GM18507 (cell line): ENCODE results near the gene MTUS2.
A peak's percentile ranks its signal among the peaks of the same experiment; 100 is the strongest.

ENCODE experiments used
- DNase-seq: peaks from one replicate; pipeline ENCODE4 v3.0.0; 2011; ENCODE audit warnings: low read depth; ENCODE audit not compliant: insufficient read length; ENCODE audit errors: extremely low spot score
- FAIRE-seq: peaks from 2 replicates; lab custom pipeline; 2011; peaks lifted over from hg19 to GRCh38; lab: Jason Lieb, UNC

Gene MTUS2

DNA sequence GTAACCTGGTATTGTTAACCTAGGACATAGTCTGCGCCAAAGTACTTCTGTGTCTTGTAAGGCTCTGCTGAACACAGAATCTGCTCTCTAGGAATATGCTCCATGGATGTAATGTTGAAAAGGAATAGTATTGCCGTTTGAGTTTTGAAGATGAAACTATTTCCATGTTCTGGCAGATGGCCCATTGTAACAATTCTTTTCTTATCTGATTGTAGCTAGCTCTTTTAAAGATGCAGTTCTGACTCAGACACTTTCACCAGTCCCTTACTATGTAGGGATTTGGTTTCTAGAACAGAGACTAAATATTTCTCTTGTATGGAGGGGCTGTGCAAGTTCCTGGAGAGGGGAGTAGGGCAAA lies 185.6 kb downstream of the MTUS2 start:
- no peak for DNase-seq
- no peak for FAIRE-seq

DNA sequence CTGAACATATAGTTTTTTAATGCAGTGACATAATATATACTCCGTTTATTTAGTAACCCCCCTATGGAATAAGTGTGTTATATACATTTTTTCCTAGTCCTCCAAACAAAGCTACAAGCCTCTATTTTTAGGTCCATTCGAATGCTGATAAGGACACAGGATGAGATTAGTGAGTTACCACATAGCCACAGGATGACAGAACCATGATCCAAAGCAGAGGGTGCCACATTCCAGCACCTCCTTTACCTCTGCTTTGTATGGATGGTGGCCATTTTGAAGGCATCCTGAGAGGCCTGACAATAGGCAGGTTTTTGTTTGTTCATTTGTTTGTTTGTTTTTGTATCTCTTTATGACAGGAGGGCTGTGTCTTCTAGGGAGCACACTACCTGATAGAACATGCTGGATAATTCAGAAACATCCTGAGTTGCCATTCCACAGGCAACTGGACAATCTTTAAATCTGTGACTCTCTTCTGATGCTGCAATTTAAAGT lies 186.3 kb downstream of the MTUS2 start:
- no peak for FAIRE-seq

DNA sequence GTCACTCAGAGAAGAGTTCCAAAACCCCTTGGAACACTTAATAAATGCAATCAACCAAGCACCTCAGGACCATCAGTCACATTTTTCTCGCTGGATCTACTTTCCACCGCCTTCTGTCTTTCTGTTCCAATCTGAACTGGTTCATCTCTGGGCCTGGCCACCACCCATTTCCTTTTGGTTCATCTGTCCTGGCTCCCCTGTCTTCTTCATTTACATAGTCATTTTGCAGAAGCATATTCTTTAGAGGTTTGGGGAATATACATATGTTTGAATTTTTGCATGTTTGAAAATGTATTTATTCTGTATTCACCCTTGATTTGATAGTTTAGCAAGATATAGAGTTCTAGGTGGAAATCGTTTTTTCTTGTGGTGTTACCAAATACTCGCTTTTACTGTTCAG lies 188.2 kb downstream of the MTUS2 start:
- no peak for FAIRE-seq
- DNase-seq: no peak

More for the DNA sequence above, 186.3 kb downstream of the MTUS2 start:
- DNase-seq: no peak

DNA sequence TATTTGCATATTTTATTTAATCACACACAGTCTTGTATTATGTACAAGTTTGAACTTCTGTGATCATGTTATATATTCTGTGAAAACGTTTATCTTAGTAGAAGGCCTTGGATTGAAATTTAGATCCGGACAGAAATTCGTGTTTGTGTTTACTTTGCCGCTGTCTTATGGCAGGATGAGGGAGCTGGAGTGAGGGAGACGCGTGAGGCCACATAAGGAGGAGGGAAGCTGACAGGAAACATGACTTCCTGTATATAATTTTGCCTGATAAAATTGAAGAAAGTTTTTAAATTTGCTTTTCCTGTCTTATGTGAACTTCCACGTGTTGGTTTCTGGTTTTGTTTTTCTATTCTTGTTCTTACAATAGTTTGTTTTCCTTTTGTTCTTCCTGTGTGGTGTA lies 200.2 kb downstream of the MTUS2 start:
- no peak for FAIRE-seq

DNA sequence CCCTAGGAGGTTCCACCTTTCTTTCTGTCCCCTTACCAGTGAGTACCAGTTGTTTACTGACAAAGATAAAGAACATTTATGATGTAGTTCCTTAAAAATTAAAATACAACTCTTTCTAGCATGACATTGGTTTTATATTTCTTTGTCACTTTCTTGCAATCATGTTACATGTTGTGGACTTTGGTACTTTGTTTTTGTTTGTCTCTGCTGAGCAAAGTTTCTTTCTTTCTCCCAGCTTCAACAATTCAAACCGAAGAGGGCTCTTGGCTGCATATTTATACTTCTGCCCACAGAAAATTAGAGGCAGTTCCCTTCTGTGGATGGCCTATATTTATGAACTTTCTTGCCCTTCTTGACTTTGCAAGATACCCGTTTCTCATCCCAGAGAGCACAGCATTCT lies 201.2 kb downstream of the MTUS2 start:
- no peak for DNase-seq
- FAIRE-seq: no peak

More for the DNA sequence above, 200.2 kb downstream of the MTUS2 start:
- DNase-seq: no peak

DNA sequence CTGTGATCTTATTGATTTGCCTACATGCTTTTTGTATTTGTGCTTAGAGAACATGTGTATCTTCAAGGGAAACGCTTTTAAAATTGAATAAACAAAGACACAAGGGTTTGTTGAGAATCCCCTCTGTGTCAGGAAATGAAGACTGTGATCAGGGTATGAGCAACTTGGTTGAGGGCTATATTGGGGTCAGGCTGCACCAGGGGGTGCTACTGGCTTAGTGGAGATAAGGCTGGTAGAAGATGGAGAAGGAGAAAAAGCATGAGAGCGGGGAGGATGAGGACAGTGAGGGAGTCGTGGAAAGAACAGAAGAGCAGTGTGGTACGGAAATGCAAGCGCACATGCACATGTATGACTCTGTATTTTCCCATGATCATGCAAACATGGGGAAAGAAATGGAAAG lies 201.6 kb downstream of the MTUS2 start:
- DNase-seq (no peak), FAIRE-seq (no peak)

DNA sequence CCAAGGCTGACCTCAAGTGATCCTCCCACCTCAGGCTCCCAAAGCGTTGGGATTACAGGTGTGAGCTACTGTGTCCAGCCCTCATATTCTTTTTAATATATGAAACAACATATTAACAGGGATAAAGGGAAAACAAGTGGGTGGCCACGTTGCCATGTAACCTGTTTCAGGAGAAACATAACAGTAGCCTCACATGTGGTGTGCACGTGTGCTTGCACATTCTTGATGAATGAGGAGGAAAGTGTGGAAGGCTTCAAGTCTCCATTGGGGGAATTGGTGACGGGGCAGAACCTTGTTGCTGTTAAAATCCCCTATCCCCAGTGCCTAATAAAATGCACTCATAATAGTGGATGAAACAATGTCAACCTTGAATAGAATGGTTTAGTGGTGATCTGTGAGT lies 202.3 kb downstream of the MTUS2 start:
- DNase-seq (no peak), FAIRE-seq (no peak)

DNA sequence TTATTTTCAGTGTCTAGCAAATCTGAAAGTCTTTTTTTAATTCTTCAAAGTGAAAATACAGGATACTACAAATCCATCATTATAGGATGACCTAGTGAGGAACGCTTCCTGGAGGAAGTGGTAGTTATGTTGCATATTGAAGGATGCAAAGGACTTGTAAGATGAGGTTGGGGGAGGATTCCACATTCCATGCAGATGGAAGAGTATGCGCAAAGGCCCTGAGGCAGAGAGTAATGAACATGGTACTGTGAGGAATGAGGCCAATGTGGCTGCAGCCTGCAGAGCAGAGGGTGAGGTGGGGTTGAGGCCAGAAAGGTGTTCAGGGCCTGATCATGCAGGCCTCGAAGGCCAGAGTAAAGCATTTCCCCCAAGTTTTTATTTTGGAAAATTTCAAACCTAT lies 202.8 kb downstream of the MTUS2 start:
- DNase-seq (no peak), FAIRE-seq (no peak)

DNA sequence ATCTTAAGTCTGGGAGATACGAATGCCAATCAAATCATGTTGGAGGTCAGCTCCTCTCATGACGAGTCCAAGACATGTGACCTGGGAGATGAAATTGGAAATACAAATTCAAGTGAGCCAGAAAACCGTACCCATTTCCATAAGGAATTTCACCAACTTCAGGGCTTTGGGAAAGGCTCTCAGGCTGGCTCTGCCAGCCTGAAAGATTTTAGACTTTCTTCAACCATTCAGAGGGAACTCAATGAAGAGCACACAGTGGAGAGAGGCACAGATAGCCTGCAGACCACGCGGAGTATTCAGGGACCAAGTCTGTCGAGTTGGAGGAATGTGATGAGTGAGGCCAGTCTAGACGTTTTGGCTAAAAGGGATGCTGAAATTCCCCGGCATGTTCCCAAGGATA lies 204.6 kb downstream of the MTUS2 start:
- DNase-seq: no peak
- no peak for FAIRE-seq

DNA sequence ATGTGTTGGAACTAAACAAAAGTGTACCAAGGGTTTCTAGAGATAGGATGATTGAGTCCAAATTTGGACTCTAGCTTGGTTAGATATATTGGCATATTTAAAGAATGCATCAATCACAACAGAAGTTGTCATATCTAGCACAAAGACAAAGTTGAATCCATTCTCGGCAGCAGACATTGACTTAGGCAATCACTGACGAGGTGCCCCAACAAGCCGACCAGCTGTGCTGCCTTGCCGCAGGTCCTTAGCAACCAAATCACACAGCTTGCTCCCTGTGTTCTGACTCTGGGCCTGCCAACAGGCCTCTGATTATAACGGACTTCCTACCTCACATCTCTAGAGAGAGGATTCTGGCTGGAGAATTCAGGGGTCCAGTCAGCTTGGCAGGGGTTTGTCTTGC lies 208.7 kb downstream of the MTUS2 start:
- FAIRE-seq (no peak), DNase-seq (no peak)

DNA sequence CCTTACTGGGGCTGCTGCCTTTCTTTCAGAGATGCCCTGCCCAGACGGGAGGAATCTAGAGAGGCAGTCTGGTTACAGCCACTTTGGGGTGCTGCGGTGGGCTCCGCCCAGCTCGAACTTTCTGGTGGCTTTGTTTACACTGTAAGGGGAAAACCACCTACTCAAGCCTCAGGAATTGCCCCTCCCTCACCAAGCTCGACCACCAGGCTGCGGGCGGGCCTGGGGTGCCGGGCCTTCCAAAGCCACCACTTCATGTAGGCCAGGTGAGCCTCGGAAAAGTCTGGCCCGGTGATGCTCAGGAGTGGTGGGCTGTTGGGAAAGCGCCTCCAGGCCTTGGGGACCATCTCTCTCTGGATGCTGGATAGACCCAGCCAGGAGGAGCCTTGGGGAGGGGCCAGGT lies 218.6 kb downstream of the MTUS2 start:
- FAIRE-seq (no peak), DNase-seq (no peak)

DNA sequence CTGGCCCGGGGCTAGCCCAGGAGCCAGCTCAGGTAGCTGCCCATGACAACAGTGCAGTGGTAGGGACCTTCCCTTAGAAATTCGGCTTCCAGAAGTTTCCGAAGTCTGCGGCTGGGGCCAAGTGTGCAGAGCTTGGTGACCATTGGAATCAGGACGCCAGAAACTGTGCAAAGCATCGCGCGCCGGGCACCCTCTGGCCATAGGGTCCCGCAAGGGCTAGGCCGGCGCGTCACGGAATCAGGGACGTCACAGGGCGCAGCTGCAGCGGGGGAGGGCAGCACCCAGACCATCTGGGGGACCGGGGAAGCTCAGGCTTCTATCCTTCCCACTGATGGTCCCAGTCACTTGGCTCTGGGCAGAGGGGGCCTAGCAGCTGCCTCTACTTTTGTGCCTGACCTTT lies 219.1 kb downstream of the MTUS2 start:
- DNase-seq (no peak), FAIRE-seq (no peak)

DNA sequence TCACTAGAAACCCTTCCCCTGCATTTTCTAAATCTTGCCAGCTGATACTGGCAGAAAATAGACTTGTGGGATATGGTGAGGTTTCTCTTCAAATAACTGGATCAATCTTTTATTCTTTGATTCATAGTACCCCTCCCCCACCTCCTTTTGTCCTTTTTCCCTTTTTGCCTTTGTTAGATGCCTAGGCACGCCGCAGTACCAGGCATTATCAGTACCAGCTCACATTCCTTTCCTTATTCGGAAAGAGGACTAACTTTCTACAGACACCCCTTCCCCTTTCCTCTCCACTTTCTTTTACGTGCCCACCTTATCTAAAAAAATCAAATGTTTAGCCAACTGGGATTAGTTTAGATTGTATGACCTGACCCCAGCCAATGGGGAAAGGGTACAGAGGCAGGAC lies 226.4 kb downstream of the MTUS2 start:
- FAIRE-seq (no peak), DNase-seq (no peak)

DNA sequence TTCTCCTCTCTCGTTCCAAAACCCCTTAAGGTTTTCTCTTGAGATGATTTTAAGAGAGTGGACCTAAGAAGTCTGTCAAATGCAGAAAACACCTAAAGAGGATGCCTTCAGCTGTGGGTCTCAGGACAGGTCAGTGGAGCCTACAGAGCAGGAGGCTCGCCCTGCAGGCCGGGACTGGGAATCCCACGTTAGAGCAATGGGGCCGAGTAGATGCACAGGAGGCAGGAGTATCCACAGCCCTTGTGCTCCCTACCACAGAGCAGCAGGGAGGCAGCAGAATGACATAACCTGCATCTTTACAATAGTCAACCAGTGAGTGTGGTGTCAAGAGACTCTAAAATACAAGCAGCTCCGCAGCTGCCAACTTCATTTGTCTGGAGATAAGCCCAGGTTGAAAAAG lies 229.4 kb downstream of the MTUS2 start:
- no peak for DNase-seq
- no peak for FAIRE-seq

DNA sequence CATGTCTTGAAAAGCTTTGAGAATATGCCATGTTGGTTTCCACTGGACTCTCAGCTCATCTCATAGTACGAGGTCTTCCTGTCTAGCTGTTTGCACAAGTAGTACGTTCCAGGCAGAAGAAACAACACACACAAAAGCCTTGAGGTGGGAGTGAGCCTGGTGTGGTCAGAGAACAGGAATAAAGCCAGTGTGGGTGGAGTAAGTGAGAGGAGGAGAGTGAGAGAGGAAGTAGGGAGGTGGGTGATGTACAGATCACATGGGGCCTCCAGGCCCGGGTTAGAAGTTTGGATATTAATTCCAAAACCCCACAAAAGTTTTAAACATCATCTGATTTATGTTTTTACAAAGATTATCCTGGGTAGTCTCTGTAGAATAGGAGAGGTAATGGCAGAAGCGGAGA lies 230.6 kb downstream of the MTUS2 start:
- DNase-seq (no peak), FAIRE-seq (no peak)

DNA sequence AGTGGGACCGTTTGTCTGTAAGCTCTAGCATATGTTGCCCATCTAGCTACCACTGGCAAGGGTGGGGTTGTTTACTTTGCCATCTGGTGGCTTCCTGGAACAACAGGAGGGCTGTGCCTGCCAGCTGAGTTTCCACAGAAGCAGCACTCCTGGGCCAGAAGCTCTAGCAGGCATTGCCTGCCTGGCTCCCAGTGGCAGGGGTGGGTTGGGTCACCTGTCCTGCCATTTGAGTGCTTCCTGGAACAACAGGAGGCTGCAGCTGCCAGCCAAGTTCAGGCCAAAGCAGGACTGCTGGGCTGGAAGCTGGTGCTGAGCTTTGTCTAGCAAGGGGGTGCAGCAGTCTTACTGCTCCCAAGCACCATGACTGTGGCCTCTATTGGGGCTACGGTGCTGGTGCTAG lies 239.7 kb downstream of the MTUS2 start:
- FAIRE-seq: no peak
- no peak for DNase-seq

DNA sequence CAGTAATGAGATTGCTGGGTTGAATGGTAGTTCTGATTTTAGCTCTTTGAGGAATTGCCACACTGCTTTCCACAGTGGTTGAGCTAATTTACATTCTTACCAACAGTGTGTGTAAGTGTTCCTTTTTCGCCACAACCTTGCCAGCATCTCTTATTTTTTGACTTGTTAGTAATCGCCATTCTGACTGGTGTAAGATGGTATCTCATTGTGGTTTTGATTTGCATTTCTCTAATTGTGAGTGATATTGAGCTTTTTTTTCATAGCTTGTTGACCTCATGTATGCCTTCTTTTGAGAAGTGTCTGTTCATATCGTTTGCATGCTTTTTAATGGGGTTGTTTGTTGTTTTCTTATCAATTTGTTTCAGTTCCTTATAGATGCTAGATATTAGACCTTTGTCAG lies 245.0 kb downstream of the MTUS2 start:
- FAIRE-seq (no peak), DNase-seq (no peak)

DNA sequence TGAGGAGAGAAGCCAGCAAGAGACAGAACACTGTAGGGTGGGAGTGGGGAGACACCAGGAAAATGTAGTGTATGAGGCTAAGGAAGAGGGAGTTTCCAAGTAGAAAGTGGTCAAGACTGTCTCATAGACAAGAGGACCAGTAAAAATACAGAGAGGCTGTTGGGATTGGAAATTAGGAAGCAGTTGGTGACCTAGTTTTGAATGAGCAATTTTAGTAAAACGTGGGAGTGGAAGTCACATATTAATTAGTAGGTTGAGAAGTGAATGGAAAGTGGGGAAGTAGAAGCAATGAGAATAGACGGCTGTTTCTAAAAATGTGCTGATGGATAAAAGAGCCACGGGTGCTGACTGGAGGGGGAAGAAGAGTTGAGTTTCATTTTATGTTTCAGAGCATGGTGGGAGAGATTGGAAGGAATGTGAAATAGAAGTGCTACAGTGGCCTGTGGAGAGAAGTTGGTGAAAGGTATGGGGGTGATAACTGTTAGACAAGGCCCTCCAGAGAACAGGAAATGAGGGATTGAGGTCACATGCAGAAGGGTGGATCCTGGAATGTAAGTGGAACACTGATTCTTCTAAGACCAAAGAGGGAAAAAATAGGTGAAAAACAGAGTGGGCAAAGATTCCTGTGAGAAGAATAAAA lies 247.3 kb downstream of the MTUS2 start:
- FAIRE-seq (no peak), DNase-seq (no peak)

DNA sequence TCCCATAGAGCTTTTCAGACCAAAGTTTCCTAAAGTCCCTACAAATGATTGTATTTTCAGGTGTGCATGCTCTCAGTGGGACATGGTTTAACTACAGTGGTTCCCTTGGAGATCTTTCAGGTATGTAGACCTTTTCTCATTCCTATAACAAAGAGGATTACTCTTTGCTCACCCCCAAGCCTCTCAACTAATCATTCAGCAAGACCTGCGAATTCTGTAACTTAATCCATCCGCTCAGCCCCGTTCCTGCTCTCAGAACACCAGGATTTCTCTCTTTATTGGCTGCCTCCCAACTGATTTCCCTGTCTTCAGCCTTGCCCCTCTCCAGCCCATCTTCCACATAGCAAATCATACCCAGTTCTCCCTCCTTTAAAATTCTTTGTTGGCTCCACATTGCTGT lies 253.6 kb downstream of the MTUS2 start:
- FAIRE-seq (no peak), DNase-seq (no peak)

DNA sequence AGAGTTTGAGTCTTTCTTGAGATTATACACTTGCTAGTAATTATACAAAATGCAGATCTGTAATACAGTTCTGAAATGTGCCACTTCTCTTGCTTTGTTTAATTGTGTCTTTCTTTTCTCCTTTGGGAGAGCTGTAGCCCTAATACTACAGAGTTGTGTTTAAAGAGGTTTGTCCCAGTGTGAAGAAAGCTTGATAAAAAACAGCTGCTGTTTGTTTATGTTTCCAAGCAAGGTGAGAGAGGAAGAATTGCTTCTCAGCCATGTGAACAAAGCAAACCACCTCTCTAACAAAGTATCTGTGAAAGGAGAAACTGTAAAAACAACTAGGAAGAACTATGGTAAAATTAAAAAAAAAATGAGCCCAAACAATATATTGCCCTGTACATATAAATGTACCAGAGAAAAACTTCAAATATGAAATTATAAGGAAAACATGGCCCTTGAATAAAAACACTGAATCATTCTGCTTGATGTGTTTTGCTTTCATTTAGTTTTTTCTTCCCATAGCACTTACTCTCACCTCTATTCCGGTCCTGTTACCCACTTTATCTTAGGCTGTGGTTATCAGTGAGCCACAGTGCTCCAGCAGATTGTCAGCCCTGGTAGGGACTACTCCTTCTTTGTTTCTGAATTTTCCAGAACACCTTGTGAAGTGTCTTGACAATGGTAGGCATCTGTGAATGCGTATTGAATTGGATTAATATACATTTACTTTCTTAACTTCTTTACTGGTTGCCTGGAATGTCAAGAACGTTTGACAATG lies 257.1 kb downstream of the MTUS2 start:
- DNase-seq (no peak), FAIRE-seq (no peak)

DNA sequence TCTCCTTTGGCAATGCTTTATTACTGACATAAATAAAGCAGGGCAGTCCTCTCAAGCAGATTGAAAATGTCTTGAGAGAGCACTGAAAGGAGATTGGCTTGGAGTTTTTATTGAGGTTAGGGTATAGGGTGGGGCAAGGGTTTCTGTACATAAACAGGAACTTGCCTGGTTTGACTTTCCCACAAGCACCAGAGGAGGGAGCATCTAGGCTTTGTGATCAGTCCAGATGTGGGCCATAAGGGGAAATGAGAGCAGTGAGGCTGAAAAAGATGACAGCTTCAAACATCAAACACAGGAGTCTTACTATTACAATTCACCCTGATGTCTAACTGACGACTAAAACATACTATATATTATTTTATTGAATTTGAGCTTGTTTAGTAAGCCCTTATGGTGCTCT lies 260.9 kb downstream of the MTUS2 start:
- DNase-seq (no peak), FAIRE-seq (peak; percentile 61)
